ENCODE data around the gene HPCA.

Gene HPCA

DNA sequence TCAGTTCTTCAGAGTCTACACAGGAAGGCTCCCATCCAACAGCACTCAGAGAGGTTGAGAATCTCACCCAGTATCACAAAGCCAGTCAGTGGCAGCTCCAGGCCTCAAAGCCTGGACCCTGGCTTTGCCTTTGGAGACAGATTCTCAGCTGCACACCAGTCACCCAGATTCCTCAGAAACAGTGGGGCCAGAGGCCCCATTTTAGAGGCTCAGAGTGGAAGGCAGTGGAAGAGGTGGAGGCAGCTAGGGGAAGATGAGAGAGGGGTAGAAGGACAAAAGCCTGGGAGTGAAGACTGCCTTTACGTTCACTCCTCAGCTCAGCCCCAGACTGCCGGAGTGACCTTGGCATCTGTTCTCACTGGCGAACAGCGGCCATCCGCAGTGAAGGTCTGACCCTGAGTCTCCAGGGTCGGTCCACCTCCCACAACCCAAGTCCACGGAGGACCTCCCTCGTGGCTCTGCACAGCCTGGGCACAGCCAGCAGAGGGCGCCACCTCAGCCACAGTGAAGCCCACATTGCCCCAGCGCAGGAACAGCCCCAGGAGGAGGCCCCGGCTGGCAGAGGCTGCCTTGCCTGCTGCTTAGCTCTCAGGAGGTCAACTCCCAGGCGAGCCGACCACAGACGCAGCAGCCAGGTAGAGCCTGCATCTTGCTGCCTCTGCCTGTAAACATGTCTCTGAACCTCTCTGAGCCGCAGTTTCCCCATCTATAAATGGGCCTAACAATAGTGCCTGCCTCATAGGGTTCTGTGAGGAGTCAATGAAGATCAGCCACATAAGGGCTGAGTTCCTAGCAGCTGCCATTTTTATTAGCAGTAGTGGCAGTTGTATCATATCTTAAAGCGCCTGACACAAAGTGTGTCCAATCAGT lies 9.7 kb upstream of the HPCA start:
- H3K27me3 ChIP-seq (ENCODE audit: low read length): 0 out of 2 replicates have a peak, but pooled peaks cover 4% of the 10 kb centered on the region
- no peaks in the 10 kb centered on the region for H3K9me3 ChIP-seq (ENCODE audit: insufficient read depth, low read length)
- H3K9me2 ChIP-seq (replicated peaks; ENCODE audit: insufficient read depth, low read length): no peaks in the 10 kb centered on the region
- TF ChIP-seq EZH2phosphoT487 (conservative IDR thresholded peaks at IDR 0.05; ENCODE audit: low read length) (no peak), CTCF (IDR thresholded peaks at IDR 0.05; ENCODE audit: insufficient read depth, low read length, poor library complexity, severe bottlenecking) (peak; percentile 95)
- H3K4me2 ChIP-seq (ENCODE audit: low read depth, low read length, poor library complexity, severe bottlenecking): no peak overlapping the region
- no peak overlapping the region for H2AFZ ChIP-seq (ENCODE audit: low read depth, low read length, severe bottlenecking)
- no peak overlapping the region for H3K4me3 ChIP-seq (ENCODE audit: insufficient read depth, low read length, poor library complexity, severe bottlenecking)
- H3K9ac ChIP-seq (ENCODE audit: low read length): no peak overlapping the region
- no peak overlapping the region for H3K27ac ChIP-seq (ENCODE audit: low read depth, low read length)
- no peaks in the 10 kb centered on the region for H3K79me2 ChIP-seq (ENCODE audit: insufficient read depth, low read length)
- H4K20me1 ChIP-seq (ENCODE audit: low read depth, low read length): no peaks in the 10 kb centered on the region
- no peaks in the 10 kb centered on the region for H3F3A ChIP-seq (ENCODE audit: insufficient read depth)
- no peaks in the 10 kb centered on the region for H3K36me3 ChIP-seq (ENCODE audit: low read length)

GRCh38 chr1:32877211-32878110 lies 8.8 kb upstream of the HPCA start:
- H3K27me3 ChIP-seq (ENCODE audit: low read length): 0 out of 2 replicates have a peak, but pooled peaks cover 4% of the 10 kb centered on the region
- H2AFZ ChIP-seq (ENCODE audit: low read depth, low read length, severe bottlenecking): no peak overlapping the region
- H3K79me2 ChIP-seq (ENCODE audit: insufficient read depth, low read length): no peaks in the 10 kb centered on the region
- no peaks in the 10 kb centered on the region for H3K9me2 ChIP-seq (replicated peaks; ENCODE audit: insufficient read depth, low read length)
- no peaks in the 10 kb centered on the region for H4K20me1 ChIP-seq (ENCODE audit: low read depth, low read length)
- H3K4me2 ChIP-seq (ENCODE audit: low read depth, low read length, poor library complexity, severe bottlenecking): no peak overlapping the region
- no peak overlapping the region for H3K27ac ChIP-seq (ENCODE audit: low read depth, low read length)
- no peaks in the 10 kb centered on the region for H3K36me3 ChIP-seq (ENCODE audit: low read length)
- no peak overlapping the region for H3K4me3 ChIP-seq (ENCODE audit: insufficient read depth, low read length, poor library complexity, severe bottlenecking)
- TF ChIP-seq EZH2phosphoT487 (conservative IDR thresholded peaks at IDR 0.05; ENCODE audit: low read length): no peak
- TF ChIP-seq CTCF (IDR thresholded peaks at IDR 0.05; ENCODE audit: insufficient read depth, low read length, poor library complexity, severe bottlenecking): no peak
- no peak overlapping the region for H3K9ac ChIP-seq (ENCODE audit: low read length)
- no peaks in the 10 kb centered on the region for H3F3A ChIP-seq (ENCODE audit: insufficient read depth)
- H3K9me3 ChIP-seq (ENCODE audit: insufficient read depth, low read length): no peaks in the 10 kb centered on the region

- Histone ChIP-seq H2AFZ (ENCODE audit: low read depth, low read length, severe bottlenecking) (no peak overlapping the region), H3K27me3 (ENCODE audit: low read length) (0 out of 2 replicates have a peak, but pooled peaks cover 4% of the 10 kb centered on the region), H3F3A (ENCODE audit: insufficient read depth) (no peaks in the 10 kb centered on the region), H4K20me1 (ENCODE audit: low read depth, low read length) (no peaks in the 10 kb centered on the region), H3K36me3 (ENCODE audit: low read length) (no peaks in the 10 kb centered on the region), H3K9ac (ENCODE audit: low read length) (no peak overlapping the region), H3K9me2 (replicated peaks; ENCODE audit: insufficient read depth, low read length) (no peaks in the 10 kb centered on the region), H3K79me2 (ENCODE audit: insufficient read depth, low read length) (no peaks in the 10 kb centered on the region), H3K9me3 (ENCODE audit: insufficient read depth, low read length) (no peaks in the 10 kb centered on the region), H3K4me2 (ENCODE audit: low read depth, low read length, poor library complexity, severe bottlenecking) (no peak overlapping the region), H3K4me3 (ENCODE audit: insufficient read depth, low read length, poor library complexity, severe bottlenecking) (no peak overlapping the region), H3K27ac (ENCODE audit: low read depth, low read length) (no peak overlapping the region)
- TF ChIP-seq EZH2phosphoT487 (conservative IDR thresholded peaks at IDR 0.05; ENCODE audit: low read length): no peak
Measured at GRCh38 chr1:32878183-32878582, 8.1 kb upstream of the HPCA start.

All from SU-DHL-6 (cell line).